ENCODE measurements around the gene PRR5L. TPM values are rescaled to one million over a fixed set of nuclear protein-coding genes. Genes with fewer than 3 reads are reported as not detected.

PRR5L gene
- total and polyA plus RNA-seq, 12 donors, result 1.7 to 10.2 (median 7.3) TPM

DNA sequence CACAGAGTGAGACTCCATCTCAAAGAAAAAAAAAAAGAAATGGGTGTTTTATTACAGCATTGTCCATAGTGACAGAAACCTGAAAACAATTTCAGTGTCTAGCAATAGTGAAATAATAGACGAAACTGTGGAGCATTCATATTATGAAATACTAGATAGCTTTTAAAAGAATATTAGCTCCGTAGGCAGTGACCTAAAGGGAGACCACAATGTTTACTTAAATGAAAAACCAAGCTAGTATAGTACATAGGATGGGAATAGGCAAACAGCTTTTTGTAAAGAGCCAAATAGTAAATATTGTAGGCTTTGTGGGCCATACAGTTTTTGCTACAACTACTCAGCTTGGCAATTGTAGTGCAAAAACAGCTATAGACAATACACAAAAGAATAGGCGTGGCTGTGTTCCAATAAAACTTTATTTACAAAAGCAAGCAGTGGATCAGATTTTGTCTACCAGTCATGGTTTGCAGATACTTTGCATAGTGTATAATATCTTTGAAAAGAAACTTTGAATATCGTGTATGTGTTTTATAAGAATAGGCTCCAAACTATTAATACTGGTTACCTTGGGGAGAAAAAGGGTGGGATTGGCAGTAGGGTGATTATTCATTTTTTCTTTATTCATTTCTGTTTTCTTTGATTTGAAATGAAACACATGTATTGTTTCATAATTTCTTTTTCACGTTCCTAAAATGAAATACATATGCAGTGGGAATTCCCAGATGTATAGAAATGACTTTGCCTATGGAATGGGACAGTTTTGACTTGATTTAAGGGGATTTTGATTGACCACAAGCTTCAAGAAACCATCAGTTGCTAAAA lies 50.7 kb downstream of the PRR5L start:
- intact Hi-C loops (cut with DNase I), result no loop called here
- Histone ChIP-seq H3K4me3 (no peak overlapping the region), H3K4me1 (replicated peaks in 1 of 2) (no peaks in the 10 kb centered on the region), H3K36me3 (replicated peaks in 1 of 2) (no peaks in the 10 kb centered on the region), H3K9me3 (replicated peaks in 1 of 3) (no peaks in the 10 kb centered on the region), H3K27me3 (no peaks in the 10 kb centered on the region), H3K27ac (no peak overlapping the region)
- no peak for TF ChIP-seq POLR2A (IDR thresholded peaks at IDR 0.05)
- TF ChIP-seq, protein P1, sequence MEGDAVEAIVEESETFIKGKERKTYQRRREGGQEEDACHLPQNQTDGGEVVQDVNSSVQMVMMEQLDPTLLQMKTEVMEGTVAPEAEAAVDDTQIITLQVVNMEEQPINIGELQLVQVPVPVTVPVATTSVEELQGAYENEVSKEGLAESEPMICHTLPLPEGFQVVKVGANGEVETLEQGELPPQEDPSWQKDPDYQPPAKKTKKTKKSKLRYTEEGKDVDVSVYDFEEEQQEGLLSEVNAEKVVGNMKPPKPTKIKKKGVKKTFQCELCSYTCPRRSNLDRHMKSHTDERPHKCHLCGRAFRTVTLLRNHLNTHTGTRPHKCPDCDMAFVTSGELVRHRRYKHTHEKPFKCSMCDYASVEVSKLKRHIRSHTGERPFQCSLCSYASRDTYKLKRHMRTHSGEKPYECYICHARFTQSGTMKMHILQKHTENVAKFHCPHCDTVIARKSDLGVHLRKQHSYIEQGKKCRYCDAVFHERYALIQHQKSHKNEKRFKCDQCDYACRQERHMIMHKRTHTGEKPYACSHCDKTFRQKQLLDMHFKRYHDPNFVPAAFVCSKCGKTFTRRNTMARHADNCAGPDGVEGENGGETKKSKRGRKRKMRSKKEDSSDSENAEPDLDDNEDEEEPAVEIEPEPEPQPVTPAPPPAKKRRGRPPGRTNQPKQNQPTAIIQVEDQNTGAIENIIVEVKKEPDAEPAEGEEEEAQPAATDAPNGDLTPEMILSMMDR (IDR thresholded peaks at IDR 0.05), result no peak
- 78 to 87% (median 81%) methylated on average over 5 of the region's 5 CpGs for WGBS, 4 donors
- DNase-seq, result no peak

DNA sequence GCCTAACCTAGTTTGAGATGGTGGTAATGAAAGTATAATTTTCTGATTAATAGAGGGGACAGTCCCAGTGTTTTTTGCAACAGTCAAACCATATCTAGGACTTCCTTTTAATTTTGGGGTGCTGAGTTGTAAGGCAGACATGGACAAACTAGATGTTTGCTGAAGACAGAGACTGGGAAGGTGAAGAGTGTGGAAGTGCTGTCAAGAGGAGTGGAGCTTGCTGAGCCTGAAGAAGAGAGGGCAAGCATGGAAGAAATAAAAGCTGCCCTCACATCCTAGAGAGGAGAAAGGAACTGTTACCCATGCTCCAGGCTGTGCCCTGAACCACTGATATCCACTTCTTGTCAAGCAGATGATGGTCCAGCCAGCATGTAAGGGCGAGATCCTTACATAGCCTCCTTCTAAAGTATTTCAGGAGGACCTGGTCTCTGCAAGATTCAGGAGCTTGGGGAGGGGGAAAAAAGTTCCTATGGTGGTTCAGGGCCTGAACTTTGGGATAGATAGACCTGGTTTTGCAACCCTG lies 51.4 kb downstream of the PRR5L start:
- TF ChIP-seq, protein P1 (IDR thresholded peaks at IDR 0.05), result no peak
- TF ChIP-seq POLR2A (IDR thresholded peaks at IDR 0.05), result no peak
- H3K27ac ChIP-seq, result no peak overlapping the region
- no peaks in the 10 kb centered on the region for H3K36me3 ChIP-seq (replicated peaks in 1 of 2)
- H3K4me3 ChIP-seq, result no peak overlapping the region
- no peak for DNase-seq
- H3K9me3 ChIP-seq (replicated peaks in 1 of 3), result no peaks in the 10 kb centered on the region
- WGBS, 4 donors, result 80 to 100% (median 90%) methylated on average over 1 of the region's 1 CpG
- H3K27me3 ChIP-seq, result no peaks in the 10 kb centered on the region
- no peaks in the 10 kb centered on the region for H3K4me1 ChIP-seq (replicated peaks in 1 of 2)
- intact Hi-C loops (cut with DNase I), result no loop called here

DNA sequence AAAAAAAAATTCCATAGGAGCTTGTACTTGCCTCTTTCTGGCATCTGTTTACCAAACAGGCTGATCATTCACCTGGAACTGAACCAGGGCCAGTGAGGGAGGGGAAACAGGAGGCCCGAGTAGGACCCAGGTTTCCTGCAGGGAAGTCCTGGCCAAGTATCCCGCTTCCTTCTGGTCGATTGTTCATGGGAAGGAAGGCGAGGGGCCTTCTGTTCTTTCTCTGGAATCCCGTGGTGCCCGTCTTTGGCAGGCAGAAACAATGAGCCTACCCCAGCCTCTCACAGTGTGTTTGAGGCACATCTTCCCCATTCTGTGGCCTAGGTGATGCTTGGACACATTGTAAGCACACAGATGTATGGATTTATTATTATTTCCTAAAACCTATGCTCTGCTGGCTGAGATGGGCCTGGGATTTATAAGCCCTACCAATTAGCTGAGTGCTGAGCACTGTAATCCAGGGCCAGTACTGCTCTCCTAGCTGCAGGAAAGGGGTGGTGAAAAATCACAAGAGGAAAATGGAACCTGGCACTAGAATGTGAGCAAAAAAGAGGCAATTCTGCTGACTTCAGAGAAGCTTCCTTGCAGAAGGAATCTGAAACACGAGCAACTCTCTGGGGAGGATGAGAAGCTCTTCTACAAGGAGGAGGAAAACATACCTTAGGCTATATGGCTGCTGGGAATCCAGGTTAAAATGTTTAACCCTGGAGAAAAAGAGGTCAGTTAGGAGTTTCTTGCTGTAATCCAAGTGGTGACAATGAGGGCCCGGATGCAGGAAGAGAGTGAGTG lies 53.5 kb downstream of the PRR5L start:
- 68 to 77% (median 70%) methylated on average over 5 to 8 of the region's 8 CpGs for WGBS, 4 donors
- Histone ChIP-seq H3K27me3 (no peaks in the 10 kb centered on the region), H3K27ac (peak overlapping the region in 1 of 5 donors; percentile 45), H3K36me3 (replicated peaks in 1 of 2) (no peaks in the 10 kb centered on the region), H3K9me3 (replicated peaks in 1 of 3) (no peaks in the 10 kb centered on the region), H3K4me3 (no peak overlapping the region), H3K4me1 (replicated peaks in 1 of 2) (no peaks in the 10 kb centered on the region)
- DNase-seq, result peak in 3 of 7 donors; percentile 11 to 20 (median 16)
- intact Hi-C loops (cut with DNase I), result no loop called here
- no peak for TF ChIP-seq POLR2A (IDR thresholded peaks at IDR 0.05)
- TF ChIP-seq, protein P1 (IDR thresholded peaks at IDR 0.05), result no peak

DNA sequence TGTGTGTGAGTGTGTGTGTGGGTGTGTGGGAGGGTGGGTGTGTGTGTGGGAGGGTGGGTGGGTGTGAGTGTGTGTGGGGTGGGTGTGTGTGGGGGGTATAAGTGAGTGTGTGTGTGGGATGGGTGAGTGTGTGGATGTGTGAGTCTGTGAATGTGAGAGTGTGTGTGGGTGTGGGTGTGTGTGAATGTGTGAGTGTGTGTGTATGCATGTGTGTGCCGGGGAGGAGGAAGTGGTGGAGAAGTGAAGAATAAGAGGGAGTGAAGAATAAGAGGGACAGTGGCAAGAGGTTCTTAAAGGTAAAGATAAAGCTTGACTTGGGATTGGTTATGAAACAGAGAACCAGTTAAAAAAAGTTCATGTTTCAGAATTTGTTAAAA lies 54.0 kb downstream of the PRR5L start:
- peak overlapping the region in 1 of 5 donors; percentile 45 for H3K27ac ChIP-seq
- no peaks in the 10 kb centered on the region for H3K36me3 ChIP-seq (replicated peaks in 1 of 2)
- 59 to 73% (median 67%) methylated on average over 1 of the region's 1 CpG for WGBS, 4 donors
- no peaks in the 10 kb centered on the region for H3K9me3 ChIP-seq (replicated peaks in 1 of 3)
- H3K27me3 ChIP-seq, result no peaks in the 10 kb centered on the region
- no peak overlapping the region for H3K4me3 ChIP-seq
- intact Hi-C loops (cut with DNase I), result no loop called here
- no peak for TF ChIP-seq POLR2A (IDR thresholded peaks at IDR 0.05)
- TF ChIP-seq, protein P1 (IDR thresholded peaks at IDR 0.05), result no peak
- no peak for DNase-seq
- H3K4me1 ChIP-seq (replicated peaks in 1 of 2), result no peaks in the 10 kb centered on the region
